HepG2 (cell line): ENCODE measurements around the gene BCL7A.

Source experiments
- BRD4 ChIP-seq: sonication (generic); formaldehyde crosslinking; IDR thresholded peaks from 2 replicates; pipeline ENCODE4 v1.4.0; 2020; ENCODE audit warnings: missing genetic modification reagents
- POLR2A ChIP-seq, 2 experiments: IDR thresholded peaks; 2 replicates each; pipeline ENCODE4 v1.6.1; 2011; ENCODE audit warnings: low read depth in 2 of 2, low read length in 2 of 2, mild to moderate bottlenecking in 1 of 2, moderate library complexity in 1 of 2; ENCODE audit not compliant: insufficient read depth in 1 of 2

- no peak for TF ChIP-seq POLR2A (IDR thresholded peaks at IDR 0.05; ENCODE audit: insufficient read depth in 1 of 2, low read depth in 2 of 2, low read length in 2 of 2)
- no peak for TF ChIP-seq BRD4 (CRISPR knock-in tag)
These were observed 8.5 kb upstream of the BCL7A start for GRCh38 chr12:122013136-122013535.
